Spinal cord (tissue), 10 donors: Measurements from ENCODE around the gene PPM1M. TPM values are rescaled to one million over a fixed set of nuclear protein-coding genes. Genes with fewer than 3 reads are reported as not detected.

ENCODE experiments used
- DNase-seq, 6 donors: peaks; one replicate each; pipeline versions ENCODE4 v3.0.0 to v3.0.0-alpha.2; 2013 to 2015; ENCODE audit warnings: low spot score in 6 of 6, low read depth in 4 of 6
- H3K27ac ChIP-seq: one replicate; pipeline ENCODE4 v1.5.1; 2013; ENCODE audit warnings: low read depth, low read length, control low read depth
- H3K27me3 ChIP-seq: one replicate; pipeline ENCODE4 v1.6.1; 2013; ENCODE audit warnings: low read length; ENCODE audit not compliant: control insufficient read depth, insufficient read depth
- H3K36me3 ChIP-seq: one replicate; pipeline ENCODE4 v1.6.1; 2013; ENCODE audit warnings: low read length; ENCODE audit not compliant: control insufficient read depth, insufficient read depth
- H3K4me1 ChIP-seq: one replicate; pipeline ENCODE4 v1.6.1; 2013; ENCODE audit warnings: low read length; ENCODE audit not compliant: control insufficient read depth, insufficient read depth
- H3K4me3 ChIP-seq: one replicate; pipeline ENCODE4 v1.5.1; 2013; ENCODE audit warnings: low read depth, low read length, control low read depth
- H3K9me3 ChIP-seq: one replicate; pipeline ENCODE4 v1.6.1; 2013; ENCODE audit warnings: low read length; ENCODE audit not compliant: control insufficient read depth, insufficient read depth
- WGBS: methylation state at CpG from one replicate; pipeline ENCODE4 v1.1.5; 2013; ENCODE audit warnings: missing lambda C conversion rate; ENCODE audit not compliant: insufficient coverage; 5-methylcytosine and 5-hydroxymethylcytosine counted together
- polyA plus RNA-seq, 2 donors: library from polyadenylated mRNA; unstranded; fragments of 120-200 nt; gene quantifications; one replicate each; pipeline ENCODE4 v1.2.1, GENCODE V29; 2013; ENCODE audit not compliant: insufficient read length in 2 of 2
- total RNA-seq, 2 donors: library from RNA; depleted of rRNA in 1 of 2; stranded (reverse); fragments of 120-200 nt in 1 of 2; fragments of >200 nt in 1 of 2; gene quantifications; one replicate each; pipeline versions ENCODE4 v1.2.3 to v1.2.4, GENCODE V29; 2013 to 2014
- donor health status: healthy.

PPM1M gene
- total and polyA plus RNA-seq, 4 donors: 7.9 to 21.7 (median 19.6) TPM

GRCh38 chr3:52222319-52223221 is 23.0 kb upstream of the PPM1M start:
- peaks cover 28% of the 10 kb centered on the region for H3K4me1 ChIP-seq
- WGBS: 92% methylated on average over 38 of the region's 41 CpGs

DNA sequence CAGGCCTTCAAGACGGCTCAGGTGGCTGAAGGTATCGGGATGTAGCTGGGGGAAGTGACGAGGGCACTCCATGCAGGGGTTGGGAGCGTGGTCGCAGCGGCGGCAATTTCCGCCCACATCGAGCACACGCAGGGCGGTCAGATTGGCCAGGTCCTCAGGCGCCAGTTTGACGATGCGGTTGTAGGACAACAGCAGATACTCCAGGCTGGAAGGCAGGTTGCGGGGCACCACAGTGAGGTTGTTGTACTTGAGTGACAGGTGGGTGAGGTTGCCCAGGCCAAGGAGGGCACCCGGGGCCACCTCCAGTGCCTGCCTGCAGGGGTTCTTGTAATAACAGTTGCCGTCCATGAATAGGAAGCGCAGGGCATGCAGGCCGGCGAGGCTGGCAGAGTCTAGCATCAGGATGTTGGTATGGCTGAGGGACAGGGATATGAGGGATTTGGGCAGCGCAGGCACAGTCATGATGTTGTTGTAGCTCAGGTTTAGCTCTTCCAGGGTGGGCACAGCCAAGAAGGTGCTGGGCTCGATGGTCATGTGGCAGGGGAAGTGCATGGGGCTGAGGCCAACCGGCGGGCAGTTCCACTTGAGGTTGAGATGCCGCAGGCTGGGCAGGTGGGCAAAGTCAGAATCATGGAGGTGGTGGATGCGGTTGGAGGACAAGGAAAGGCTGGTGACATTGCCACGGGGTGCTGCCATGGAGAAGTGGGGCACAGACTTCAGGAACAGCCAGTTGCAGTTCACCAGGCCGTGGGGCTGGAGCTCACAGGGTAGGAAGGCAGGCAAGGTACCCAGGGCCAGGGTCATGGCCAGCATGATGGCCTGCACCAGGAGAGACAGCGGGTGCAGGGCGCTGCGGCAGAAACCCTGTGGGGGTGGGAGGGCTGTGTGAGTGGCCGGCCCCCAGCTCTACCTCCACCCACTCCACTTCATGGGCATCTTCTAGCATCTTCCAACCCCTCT is 21.8 kb upstream of the PPM1M start:
- H3K36me3 ChIP-seq: peaks cover 46% of the 10 kb centered on the region
- no peaks in the 10 kb centered on the region for H3K9me3 ChIP-seq
- H3K4me1 ChIP-seq: peaks cover 26% of the 10 kb centered on the region
- 91% methylated on average over 31 of the region's 32 CpGs for WGBS
- H3K27me3 ChIP-seq: no peaks in the 10 kb centered on the region
- no peak overlapping the region for H3K4me3 ChIP-seq
- no peak overlapping the region for H3K27ac ChIP-seq
- DNase-seq: no peak

More at GRCh38 chr3:52222319-52223221, 23.0 kb upstream of the PPM1M start:
- H3K9me3 ChIP-seq: no peaks in the 10 kb centered on the region
- no peaks in the 10 kb centered on the region for H3K27me3 ChIP-seq
- no peak overlapping the region for H3K4me3 ChIP-seq
- H3K36me3 ChIP-seq: peaks cover 36% of the 10 kb centered on the region
- H3K27ac ChIP-seq: no peak overlapping the region
- no peak for DNase-seq

GRCh38 chr3:52225452-52226228 is 19.9 kb upstream of the PPM1M start, which contains the start of gene TLR9:
Gene TLR9 (minus strand): TSS chr3:52225645. CDS start chr3:52225529, 116 bp downstream.
- H3K36me3 ChIP-seq: peaks cover 66% of the 10 kb centered on the region
- no peak for DNase-seq

DNA sequence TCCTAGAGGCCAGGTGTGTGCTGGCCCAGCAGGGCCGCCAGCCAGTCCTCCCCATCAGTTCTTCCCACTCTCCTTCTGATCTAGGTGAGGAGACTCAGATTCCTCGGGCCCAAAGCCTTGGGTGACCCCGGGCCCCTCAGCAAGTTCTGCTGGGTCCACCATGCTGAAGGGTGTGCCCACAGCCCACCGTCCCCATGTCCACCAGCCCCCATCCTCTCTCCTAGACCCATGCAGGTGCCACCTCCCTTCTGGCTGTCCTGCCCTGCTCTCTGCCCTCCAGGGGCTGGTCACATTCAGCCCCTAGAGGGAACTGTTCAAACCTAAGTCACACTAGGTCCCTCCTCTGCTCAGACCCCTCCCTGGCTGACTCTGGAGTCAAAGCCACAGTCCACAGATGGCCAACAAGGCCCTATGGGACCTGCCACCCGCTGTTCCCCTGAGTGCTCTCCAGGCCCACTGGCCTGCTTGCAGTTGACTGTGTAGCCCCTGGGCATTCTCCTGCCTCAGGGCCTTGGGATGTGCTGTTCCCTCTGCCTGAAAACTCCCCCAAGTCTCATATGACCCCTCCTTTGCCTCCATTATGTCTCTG is 19.2 kb upstream of the PPM1M start:
- Histone ChIP-seq H3K27ac (no peak overlapping the region), H3K9me3 (no peaks in the 10 kb centered on the region), H3K36me3 (peaks cover 68% of the 10 kb centered on the region), H3K4me1 (peaks cover 7% of the 10 kb centered on the region), H3K4me3 (no peak overlapping the region), H3K27me3 (no peaks in the 10 kb centered on the region)
- 85% methylated on average over 4 of the region's 5 CpGs for WGBS
- DNase-seq: no peak

More at GRCh38 chr3:52225452-52226228, 19.9 kb upstream of the PPM1M start, which contains the start of gene TLR9:
- Histone ChIP-seq H3K9me3 (no peaks in the 10 kb centered on the region), H3K4me1 (peaks cover 11% of the 10 kb centered on the region), H3K27ac (no peak within 1 kb of the TSS), H3K27me3 (no peaks in the 10 kb centered on the region), H3K4me3 (no peak within 1 kb of the TSS)
- WGBS: 82% methylated on average over 5 of the region's 9 CpGs

- no peak for DNase-seq
- Histone ChIP-seq H3K4me3 (no peak overlapping the region), H3K36me3 (peaks cover 69% of the 10 kb centered on the region), H3K4me1 (peaks cover 5% of the 10 kb centered on the region), H3K27ac (no peak overlapping the region), H3K27me3 (no peaks in the 10 kb centered on the region), H3K9me3 (no peaks in the 10 kb centered on the region)
- WGBS: 69% methylated on average over 4 of the region's 4 CpGs
These were observed 18.4 kb upstream of the PPM1M start for GRCh38 chr3:52227117-52227516.

DNA sequence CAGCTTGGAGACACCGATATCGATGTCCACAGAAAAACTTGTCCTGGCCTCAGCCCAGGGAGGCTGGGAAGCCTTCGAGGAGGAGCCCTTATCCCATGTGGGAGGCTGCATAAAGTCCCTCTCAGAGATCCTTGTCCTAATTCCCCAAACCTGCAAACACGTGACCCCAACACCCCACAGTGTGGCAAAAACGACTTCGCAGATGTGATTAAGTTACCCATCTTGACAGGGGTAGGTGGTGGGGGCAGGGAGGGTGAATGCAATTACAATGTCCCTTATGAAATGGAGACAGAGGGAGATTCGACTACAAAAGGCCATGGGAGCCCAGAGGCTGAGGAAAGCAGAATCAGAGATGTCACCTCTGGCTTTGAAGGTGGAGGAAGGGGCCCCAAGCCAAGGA is 17.8 kb upstream of the PPM1M start:
- H3K36me3 ChIP-seq: peaks cover 72% of the 10 kb centered on the region
- H3K9me3 ChIP-seq: no peaks in the 10 kb centered on the region
- H3K4me1 ChIP-seq: peaks cover 7% of the 10 kb centered on the region
- no peaks in the 10 kb centered on the region for H3K27me3 ChIP-seq
- DNase-seq: no peak
- no peak overlapping the region for H3K4me3 ChIP-seq
- H3K27ac ChIP-seq: no peak overlapping the region
- WGBS: 80% methylated on average over 1 of the region's 7 CpGs

GRCh38 chr3:52228266-52228665 is 17.3 kb upstream of the PPM1M start:
- Histone ChIP-seq H3K36me3 (peaks cover 74% of the 10 kb centered on the region), H3K27me3 (no peaks in the 10 kb centered on the region), H3K27ac (no peak overlapping the region), H3K4me1 (peaks cover 10% of the 10 kb centered on the region), H3K9me3 (no peaks in the 10 kb centered on the region), H3K4me3 (no peak overlapping the region)
- WGBS: 87% methylated on average over 9 of the region's 10 CpGs
- no peak for DNase-seq

- Histone ChIP-seq H3K9me3 (no peaks in the 10 kb centered on the region), H3K36me3 (peaks cover 72% of the 10 kb centered on the region), H3K4me1 (peaks cover 13% of the 10 kb centered on the region), H3K27me3 (no peaks in the 10 kb centered on the region), H3K27ac (no peak overlapping the region), H3K4me3 (no peak overlapping the region)
- no peak for DNase-seq
- 97% methylated on average over 16 of the region's 21 CpGs for WGBS
These were observed 16.7 kb upstream of the PPM1M start for GRCh38 chr3:52228751-52229291.
